C4-2B (cell line): ENCODE results near the gene FARSB.

ENCODE experiments used
- CTCF ChIP-seq: fragments of 450-650 bp; conservative IDR thresholded peaks from 2 replicates; pipeline ENCODE4 v1.5.1; 2017; ENCODE audit warnings: mild to moderate bottlenecking
- ZFX ChIP-seq: fragments of 450-650 bp; IDR thresholded peaks from 2 replicates; pipeline ENCODE4 v1.6.1; 2017

GRCh38 chr2:222538535-222538934 lies 117.4 kb downstream of the FARSB start:
- TF ChIP-seq CTCF (no peak), ZFX (no peak)
